Measurements from ENCODE around the gene SOX15.

DNA sequence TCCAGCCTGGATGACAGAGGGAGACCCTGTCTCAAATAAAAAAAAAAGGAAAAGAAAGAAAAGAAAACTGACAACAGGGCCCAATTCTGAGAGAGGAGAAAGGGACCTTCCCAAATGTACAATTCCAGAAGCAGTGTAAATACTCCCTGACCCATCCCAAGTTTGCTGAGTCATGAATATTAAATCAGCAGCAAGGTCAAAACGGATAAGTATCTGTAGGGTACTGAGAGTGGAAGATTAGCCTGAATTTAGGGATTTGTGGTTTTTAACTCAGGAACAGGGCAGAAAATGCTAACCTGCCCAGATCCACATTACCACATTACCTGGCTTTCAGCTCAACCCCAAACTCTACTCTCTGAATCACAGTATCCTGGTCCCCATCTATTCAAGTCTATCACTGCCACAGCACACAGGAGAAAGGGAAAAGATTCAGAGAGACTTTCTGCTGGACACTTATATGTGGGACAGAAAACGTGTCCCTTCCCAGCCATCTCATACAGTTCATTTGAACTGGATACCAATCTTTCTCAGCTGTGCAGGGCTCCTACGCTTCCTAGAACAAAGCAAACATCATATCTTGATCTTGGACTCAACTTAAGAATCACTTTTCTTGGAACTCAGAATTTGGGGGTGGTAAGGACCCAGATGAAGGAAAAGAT is 21.9 kb upstream of the SOX15 start:
- no peak for TF ChIP-seq POLR2A (IDR thresholded peaks at IDR 0.05)
- TF ChIP-seq, protein P1, sequence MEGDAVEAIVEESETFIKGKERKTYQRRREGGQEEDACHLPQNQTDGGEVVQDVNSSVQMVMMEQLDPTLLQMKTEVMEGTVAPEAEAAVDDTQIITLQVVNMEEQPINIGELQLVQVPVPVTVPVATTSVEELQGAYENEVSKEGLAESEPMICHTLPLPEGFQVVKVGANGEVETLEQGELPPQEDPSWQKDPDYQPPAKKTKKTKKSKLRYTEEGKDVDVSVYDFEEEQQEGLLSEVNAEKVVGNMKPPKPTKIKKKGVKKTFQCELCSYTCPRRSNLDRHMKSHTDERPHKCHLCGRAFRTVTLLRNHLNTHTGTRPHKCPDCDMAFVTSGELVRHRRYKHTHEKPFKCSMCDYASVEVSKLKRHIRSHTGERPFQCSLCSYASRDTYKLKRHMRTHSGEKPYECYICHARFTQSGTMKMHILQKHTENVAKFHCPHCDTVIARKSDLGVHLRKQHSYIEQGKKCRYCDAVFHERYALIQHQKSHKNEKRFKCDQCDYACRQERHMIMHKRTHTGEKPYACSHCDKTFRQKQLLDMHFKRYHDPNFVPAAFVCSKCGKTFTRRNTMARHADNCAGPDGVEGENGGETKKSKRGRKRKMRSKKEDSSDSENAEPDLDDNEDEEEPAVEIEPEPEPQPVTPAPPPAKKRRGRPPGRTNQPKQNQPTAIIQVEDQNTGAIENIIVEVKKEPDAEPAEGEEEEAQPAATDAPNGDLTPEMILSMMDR (IDR thresholded peaks at IDR 0.05): no peak

Data from upper lobe of left lung (tissue), 4 donors.